HFF-Myc (cell line): Measurements from ENCODE around the gene HOXD4.

Experiments used
- DNase-seq: peaks from one replicate; pipeline ENCODE4 v3.0.0-alpha.2; 2011; ENCODE audit warnings: low read depth; ENCODE audit errors: extremely low read depth
- H3K4me3 ChIP-seq: replicated peaks from 2 replicates; pipeline ENCODE4 v1.5.1; 2011; ENCODE audit warnings: low read depth, mild to moderate bottlenecking, control low read depth, low read length
- TF ChIP-seq, protein P1 (sequence below): IDR thresholded peaks from 2 replicates; pipeline ENCODE4 v1.5.1; 2012; ENCODE audit warnings: mild to moderate bottlenecking, low read depth, low read length, control low read depth; ENCODE audit errors: missing control alignments

Gene HOXD4

DNA sequence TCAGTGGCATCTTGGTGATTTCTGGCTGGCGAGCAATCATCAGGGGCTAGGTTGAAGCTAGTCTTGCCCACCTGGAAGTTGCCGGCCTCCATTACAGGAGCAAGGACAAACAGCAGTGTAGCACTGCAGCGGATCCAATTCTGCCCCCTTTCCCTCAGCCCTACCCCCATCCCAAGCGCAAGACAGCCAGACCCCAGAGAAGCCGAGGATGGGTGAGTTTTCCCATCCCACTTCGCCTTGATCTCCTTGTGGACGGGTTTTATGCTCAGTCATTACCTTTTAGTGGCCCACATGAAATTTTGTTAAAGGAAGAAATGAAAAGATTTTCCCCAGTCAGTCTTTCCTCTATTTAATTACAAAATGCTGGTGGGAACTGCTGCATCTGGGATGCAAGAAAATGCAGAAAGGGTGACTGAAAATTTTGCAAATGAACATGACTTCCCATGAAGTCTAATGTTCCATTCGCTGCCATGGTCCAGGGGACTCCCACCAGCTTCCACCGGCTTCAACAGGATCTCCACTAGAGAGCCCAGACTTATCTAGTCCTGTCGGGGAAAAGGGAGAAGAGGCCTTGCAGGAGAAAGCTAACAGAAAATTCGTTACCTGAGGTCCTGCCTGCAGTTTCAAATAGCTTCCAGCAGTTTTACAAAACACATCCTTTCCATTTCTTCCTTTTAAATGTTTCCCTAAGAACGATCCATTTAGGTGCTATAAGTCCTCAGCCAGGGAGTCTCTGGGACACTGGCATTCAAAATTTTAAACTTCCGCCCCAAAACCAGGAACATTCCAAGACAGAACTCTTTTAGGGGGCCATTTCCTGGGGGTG lies 30.8 kb upstream of the HOXD4 start:
- TF ChIP-seq, protein P1, sequence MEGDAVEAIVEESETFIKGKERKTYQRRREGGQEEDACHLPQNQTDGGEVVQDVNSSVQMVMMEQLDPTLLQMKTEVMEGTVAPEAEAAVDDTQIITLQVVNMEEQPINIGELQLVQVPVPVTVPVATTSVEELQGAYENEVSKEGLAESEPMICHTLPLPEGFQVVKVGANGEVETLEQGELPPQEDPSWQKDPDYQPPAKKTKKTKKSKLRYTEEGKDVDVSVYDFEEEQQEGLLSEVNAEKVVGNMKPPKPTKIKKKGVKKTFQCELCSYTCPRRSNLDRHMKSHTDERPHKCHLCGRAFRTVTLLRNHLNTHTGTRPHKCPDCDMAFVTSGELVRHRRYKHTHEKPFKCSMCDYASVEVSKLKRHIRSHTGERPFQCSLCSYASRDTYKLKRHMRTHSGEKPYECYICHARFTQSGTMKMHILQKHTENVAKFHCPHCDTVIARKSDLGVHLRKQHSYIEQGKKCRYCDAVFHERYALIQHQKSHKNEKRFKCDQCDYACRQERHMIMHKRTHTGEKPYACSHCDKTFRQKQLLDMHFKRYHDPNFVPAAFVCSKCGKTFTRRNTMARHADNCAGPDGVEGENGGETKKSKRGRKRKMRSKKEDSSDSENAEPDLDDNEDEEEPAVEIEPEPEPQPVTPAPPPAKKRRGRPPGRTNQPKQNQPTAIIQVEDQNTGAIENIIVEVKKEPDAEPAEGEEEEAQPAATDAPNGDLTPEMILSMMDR: no peak
- no peak overlapping the region for H3K4me3 ChIP-seq
- no peak for DNase-seq

DNA sequence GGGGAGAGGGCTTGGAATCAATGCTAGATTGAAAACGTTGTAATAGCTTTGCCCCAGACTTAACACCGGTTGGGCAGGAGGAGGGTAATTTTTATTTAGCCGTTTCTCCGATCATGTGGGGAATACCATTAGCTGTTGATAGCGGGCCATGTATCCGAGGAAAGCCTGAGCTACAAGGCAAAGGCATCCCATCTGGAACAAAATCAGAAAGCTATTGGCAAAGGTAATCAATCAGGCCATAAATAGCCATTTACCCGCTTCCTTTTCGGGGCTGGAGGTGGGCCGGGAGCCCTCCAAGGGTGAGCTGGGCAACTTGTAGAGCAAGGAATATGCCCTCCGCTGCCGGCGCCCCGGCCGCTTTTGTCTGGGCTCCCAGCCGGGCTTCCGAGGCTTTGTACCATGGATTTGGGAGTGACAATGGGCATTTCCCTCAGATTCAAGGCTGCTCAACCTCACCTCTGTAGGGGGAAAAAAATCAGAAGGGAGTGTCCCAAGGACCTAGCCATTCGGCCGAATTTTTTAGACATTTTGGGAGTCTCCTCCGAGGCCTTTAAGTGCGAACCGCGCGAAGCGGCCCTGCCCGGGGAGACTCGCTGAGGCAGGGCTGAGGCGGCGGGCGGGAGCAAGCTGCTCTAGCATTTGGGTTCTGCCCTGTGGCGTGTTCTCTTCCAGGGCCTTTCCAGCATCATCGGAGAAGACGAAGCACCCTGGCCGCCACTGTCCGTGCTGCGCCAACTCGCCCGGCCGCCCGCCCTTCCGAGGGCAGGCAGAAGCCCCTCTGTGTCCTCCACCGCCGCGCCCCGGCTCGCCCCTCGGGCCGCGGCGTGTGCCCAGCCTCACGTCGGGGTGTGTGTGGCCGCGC lies 29.9 kb upstream of the HOXD4 start:
- no peak overlapping the region for H3K4me3 ChIP-seq
- no peak for DNase-seq
- TF ChIP-seq, protein P1: no peak

DNA sequence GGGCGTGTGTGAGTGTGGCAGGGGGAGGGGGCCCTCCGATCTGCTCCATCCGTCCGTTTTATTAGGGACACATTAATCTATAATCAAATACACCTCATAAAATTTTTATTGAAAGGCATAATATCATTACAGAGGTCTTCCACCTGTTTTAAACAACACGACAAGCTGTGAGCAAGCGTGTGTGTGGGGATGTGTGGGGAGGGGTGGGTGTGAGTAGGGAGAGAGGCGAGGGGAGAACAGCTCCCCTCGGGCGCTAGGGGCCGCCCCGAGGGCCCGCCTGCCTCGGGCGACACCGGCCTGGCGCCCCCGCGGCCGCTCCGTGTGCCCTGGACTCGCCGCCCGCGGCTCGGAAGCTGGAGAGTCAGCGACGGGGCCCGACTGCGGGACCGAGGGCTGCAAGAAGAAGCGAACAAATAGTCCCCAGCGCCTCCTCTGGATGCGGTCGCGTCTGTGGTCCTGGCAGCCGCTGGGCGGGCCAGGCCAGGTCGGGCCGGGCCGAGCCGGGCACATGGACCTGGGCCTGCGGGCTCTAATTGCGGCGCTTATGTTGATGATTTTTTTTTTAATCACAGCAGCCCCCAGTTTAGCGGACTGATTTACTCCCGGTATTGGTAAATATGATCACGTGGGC lies 29.2 kb upstream of the HOXD4 start:
- TF ChIP-seq, protein P1: no peak
- H3K4me3 ChIP-seq: peak overlapping the region; percentile 24
- DNase-seq: no peak

DNA sequence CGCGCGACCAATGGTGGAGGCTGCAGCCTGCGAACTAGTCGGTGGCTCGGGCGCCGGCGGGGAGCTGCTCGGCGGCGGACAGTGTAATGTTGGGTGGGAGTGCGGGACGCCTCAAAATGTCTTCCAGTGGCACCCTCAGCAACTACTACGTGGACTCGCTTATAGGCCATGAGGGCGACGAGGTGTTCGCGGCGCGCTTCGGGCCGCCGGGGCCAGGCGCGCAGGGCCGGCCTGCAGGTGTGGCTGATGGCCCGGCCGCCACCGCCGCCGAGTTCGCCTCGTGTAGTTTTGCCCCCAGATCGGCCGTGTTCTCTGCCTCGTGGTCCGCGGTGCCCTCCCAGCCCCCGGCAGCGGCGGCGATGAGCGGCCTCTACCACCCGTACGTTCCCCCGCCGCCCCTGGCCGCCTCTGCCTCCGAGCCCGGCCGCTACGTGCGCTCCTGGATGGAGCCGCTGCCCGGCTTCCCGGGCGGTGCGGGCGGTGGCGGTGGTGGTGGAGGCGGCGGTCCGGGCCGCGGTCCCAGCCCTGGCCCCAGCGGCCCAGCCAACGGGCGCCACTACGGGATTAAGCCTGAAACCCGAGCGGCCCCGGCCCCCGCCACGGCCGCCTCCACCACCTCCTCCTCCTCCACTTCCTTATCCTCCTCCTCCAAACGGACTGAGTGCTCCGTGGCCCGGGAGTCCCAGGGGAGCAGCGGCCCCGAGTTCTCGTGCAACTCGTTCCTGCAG lies 28.5 kb upstream of the HOXD4 start, which contains the start of gene HOXD9:
HOXD9 (plus strand) TSS at position 37 of the 728 bp plus-strand sequence; CDS start at position 87, 50 bp downstream.
- peak within 1 kb of the TSS; percentile 24 for H3K4me3 ChIP-seq

DNA sequence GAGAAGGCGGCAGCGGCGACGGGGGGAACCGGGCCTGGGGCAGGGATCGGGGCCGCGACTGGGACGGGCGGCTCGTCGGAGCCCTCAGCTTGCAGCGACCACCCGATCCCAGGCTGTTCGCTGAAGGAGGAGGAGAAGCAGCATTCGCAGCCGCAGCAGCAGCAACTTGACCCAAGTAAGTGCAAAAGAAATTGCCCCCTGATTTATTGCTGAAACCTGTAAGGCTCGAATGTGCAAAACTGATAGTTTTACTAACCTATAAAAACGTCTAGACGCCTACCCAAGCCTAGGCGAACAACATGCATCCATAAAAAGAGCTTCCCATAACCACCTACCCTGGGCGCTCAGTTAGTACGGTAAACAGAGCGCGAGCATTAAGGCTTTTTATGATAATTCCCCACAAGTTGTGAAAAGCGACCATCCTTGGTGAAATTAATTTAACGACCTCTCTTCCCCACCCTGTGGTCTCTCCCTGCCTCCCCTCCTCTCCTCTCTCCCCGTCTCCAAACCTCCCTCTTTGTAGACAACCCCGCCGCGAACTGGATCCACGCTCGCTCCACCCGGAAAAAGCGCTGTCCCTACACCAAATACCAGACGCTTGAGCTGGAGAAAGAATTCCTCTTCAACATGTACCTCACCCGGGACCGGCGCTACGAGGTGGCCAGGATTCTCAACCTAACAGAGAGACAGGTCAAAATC lies 27.8 kb upstream of the HOXD4 start:
- no peak for DNase-seq
- H3K4me3 ChIP-seq: no peak overlapping the region

More for the DNA sequence above, 28.5 kb upstream of the HOXD4 start, which contains the start of gene HOXD9:
- DNase-seq: no peak
- TF ChIP-seq, protein P1: no peak

More for the DNA sequence above, 27.8 kb upstream of the HOXD4 start:
- TF ChIP-seq, protein P1: no peak
